Stimulated activated naive CD4-positive, alpha-beta T cell treated with Interleukin-2 at 50 U/mL for 16 hours (primary cell): ENCODE data around the gene DCLRE1B.

Experiments
- DNase-seq: peaks from one replicate; lab custom pipeline; 2025; lab: John Stamatoyannopoulos, UW

The DCLRE1B gene

DNA sequence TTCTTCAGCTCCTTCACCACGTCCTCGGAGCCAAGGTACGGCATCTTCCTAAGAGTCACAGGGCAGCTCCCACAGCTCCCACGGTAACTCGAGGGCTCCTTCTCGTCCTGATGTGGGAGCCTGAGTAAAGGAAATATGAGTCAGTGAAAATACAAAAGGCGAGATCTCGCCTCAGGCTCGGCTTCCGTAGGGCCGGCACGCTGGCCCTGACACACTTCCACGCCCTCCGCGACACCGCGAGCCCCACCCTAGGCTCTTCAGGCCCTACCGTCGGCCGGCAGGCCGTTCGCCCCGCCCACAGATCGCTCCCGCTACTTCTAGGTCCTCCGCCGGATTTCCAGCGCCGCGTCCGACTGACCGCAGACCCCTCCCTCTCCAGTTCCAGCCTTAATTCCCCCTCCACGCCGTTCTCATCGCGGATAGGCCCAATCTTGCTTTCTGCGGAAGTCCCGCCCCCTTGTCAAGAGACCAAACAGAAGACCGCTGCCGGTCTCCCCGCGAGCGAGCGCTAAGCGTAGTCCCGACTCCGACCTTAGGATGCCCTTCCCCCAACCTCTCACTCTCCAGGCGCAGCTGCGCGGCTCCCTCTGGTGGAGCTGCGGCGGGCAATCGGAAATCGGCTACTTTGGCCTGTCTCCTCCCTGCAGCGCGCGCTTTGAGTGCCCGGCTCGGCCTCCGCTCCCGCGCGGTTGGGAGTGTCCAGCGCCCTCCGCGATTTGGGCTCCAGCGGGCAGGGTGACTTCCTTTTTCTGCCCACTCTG is at the start of gene DCLRE1B, which contains the start of gene AP4B1:
Gene DCLRE1B, plus strand, starts transcription at position 653 of the 761 bp plus-strand sequence. CDS start 261 bp downstream, outside the sequence.
Gene AP4B1, minus strand, starts transcription at position 126 of the 761 bp plus-strand sequence. Its CDS starts 82 bp downstream, at position 44.
- peak; percentile 99 for DNase-seq

- DNase-seq = no peak
Measured at GRCh38 chr1:113855630-113856400, 49.3 kb upstream of the DCLRE1B start.

- no peak for DNase-seq
Measured at GRCh38 chr1:113856401-113856790, 48.7 kb upstream of the DCLRE1B start.

DNA sequence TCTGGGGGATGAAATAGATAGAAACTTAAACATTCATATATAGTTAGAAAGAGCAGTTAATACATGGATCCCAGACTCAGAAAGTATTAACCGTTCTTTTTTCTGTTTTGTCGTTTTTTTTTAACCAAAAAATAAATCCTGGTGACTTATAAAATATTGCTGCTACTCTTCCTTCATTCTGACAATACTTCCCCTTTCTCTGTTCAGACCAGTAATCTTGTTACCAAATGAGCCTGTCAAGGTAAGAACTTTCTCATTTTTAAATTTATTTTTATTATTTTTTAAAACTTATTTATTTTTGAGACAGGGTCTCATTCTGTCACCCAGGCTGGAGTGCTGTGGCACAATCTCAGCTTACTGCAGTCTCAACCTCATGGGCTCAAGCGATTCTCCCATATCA is 47.4 kb upstream of the DCLRE1B start:
- no peak for DNase-seq

DNA sequence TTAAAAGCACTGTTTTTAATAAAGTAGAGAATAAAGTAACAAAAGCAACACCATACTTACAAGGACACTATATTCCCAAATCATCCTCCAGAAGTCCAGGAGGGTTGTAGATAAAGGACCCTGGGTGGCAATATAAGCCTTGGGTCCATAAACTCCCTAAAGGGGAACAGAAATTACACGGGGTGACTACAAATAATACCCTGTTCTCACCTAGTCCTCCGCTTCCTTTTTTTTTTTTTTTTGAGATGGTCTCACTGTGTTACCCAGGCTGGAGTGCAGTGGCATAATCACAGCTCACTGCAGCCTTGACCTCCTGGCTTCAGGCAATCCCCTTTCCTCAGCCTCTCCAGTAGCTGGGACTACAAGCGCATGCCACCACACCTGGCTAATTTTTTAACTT is 46.7 kb upstream of the DCLRE1B start:
- DNase-seq = no peak

DNA sequence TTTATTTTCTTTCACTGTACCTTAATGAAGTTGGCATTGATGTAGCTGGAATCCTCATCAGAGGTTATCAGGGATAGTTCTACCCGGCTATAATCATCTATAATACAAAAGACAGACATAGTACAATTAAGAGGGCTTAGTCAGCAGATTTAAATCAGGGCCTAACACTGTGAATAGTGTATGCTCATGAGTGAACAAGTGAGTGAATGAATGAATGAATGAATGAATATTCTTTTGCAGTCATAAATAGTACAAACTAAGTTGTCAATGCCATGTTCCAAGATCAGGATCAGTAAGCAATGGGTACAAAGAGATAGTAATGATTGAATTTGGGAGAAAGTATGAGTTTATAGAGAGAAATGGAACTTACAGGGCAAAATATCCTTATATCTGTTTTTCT is 46.1 kb upstream of the DCLRE1B start:
- no peak for DNase-seq

GRCh38 chr1:113859478-113860175 is 45.5 kb upstream of the DCLRE1B start:
- DNase-seq = no peak

DNA sequence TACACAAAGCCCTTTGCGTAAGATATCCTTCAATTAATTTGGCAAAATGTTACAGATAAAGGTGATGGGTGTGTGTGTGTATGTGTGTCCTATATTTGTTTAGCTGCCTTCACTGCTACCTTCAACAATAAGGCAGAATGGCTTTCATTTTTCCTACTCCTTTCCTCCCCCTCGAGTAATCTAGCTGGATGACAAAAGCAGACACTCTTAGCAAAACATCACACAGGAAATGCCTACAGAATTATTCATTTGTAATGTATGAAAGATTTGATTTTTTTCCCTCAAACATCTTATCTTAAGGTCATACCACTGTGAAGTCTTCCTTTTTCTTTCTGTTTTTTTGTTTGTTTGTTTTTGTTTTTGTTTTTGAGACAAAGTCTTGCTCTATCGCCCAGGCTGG is 44.2 kb upstream of the DCLRE1B start:
- DNase-seq = no peak

DNA sequence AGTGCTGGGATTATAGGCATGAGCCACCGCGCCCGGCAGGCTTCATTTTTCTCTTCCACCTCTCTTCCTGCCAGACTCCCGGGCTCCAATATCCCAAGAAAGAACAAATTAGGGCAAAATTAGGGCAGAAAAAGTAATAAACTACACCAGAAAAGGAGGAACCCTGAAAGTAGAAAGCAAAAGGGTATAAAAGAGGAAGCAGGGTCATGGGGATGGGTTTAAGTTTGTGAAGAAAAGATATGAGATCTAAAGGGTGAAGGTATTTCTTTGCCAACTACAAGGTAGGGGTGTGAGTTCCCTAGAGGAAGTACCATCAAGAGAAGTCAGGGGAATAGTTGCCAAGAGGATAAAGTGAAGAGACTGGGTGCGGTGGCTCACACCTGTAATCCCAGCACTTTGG is 43.5 kb upstream of the DCLRE1B start:
- no peak for DNase-seq

GRCh38 chr1:113868387-113869083 is 36.6 kb upstream of the DCLRE1B start:
- no peak for DNase-seq

DNA sequence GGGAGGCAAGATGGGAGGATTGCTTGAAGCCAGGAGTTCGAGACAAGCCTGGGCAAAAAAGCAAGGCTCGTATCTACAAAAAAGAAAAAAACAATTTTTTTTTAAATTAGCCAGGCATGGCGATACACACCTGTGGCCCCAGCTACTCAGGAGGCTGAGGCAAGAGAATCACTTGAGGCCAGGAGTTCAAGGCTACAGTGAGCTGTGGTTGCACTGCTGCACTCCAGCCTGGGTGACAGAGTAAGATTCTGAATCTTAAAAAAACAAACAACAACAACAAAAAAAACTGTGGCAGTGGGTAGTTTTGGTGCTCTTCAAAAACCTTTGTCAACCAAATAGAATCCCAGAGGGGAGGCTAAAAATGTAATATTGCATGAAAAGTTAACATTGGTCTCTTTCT is 34.3 kb upstream of the DCLRE1B start:
- no peak for DNase-seq

- DNase-seq = peak; percentile 82
Measured at GRCh38 chr1:113871597-113872113, 33.5 kb upstream of the DCLRE1B start, which contains the start of gene PTPN22. TSS of gene PTPN22 (minus strand) at chr1:113871712.

- no peak for DNase-seq
Measured at GRCh38 chr1:113872219-113872935, 32.7 kb upstream of the DCLRE1B start.

DNA sequence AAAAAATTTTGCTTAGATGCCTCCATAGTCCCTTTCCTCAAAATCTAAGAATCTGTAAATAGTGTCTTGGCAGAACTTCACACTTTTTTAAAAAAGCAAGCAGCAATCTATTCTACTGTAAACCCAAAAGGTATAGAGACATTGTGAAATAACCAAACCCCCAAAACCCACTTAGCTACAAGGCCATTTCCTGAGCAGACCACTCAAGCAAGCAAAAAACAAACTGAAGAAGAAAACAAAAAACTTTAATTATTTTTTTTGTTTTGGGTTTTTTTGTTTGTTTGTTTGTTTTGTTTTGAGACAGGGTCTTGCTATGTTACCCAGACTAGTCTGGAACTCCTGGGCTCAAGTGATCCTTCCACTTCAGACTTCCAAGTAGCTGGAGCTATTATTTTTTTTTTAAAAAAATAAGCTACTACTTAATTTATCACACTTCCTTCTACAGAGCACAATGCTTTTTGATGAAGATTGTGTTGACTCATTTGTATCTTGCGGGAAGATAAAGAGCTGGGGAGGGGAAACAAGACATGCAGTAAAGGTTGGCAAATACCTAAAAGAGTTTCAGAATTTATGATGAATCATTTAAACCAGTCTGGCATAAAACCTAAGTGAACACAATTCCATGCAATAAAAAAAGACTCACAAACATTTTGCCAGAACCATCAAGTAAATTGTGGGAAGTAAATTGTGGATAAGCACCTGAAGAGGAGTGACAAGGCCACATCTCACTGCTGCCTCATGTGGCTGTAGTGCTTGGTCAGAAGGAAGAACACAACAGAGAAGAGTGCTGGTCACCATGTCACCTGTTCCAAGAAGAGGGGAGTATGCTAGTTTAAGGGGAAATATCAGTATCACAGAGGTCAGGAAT is 30.9 kb upstream of the DCLRE1B start:
- no peak for DNase-seq

DNA sequence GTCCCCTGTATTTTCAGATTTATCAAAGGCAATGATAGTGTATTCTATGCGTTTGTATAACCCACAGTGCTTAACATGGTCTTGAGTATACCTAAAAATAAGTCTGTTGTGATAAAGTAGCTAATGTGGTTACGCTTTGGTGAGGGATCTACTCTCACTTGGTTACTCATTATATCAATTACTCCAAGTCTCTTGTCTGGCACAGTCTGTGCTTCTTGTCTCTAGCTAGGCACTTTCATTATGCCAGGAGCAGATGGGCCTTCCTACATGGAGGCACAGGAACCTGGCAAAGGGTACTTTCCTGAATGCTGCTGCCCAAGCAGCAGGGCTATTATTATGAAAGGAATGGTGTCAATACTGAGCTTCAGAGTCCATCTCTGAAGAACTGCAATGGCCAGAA is 29.4 kb upstream of the DCLRE1B start:
- no peak for DNase-seq

DNA sequence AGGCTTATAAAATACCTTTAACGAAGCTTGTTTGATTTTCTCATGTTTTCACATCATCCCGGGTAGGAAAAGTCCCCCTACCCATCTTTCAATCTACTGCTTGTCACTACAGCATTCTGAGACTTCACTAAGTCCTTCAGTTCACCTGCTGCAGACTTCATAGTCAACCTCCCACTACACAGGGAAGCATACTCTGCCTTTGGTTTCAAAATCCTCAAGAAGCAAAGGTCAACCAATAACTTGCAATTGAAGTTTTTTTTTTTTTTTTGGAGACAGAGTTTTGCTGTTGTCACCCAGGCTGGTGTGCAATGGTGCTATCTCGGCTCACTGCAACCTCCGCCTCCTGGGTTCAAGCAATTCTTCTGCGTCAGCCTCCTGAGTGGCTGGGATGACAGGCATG is 28.9 kb upstream of the DCLRE1B start:
- no peak for DNase-seq

GRCh38 chr1:113879739-113880038 is 25.4 kb upstream of the DCLRE1B start:
- DNase-seq = no peak

GRCh38 chr1:113881661-113882060 is 23.5 kb upstream of the DCLRE1B start:
- no peak for DNase-seq

GRCh38 chr1:113886417-113887401 is 18.4 kb upstream of the DCLRE1B start:
- no peak for DNase-seq
